Measurements from ENCODE around the gene NOL4L.

GRCh38 chr20:32539026-32539816, 45.9 kb downstream of the NOL4L start:
- no peak for TF ChIP-seq CTCF (optimal IDR thresholded peaks at IDR 0.05 in 1 of 3, IDR thresholded peaks at IDR 0.05 in 1 of 3, conservative IDR thresholded peaks at IDR 0.05 in 1 of 3; ENCODE audit: extremely low read depth in 1 of 3, insufficient read depth in 2 of 3, low read length in 3 of 3)
- no peak for TF ChIP-seq EZH2 (IDR thresholded peaks at IDR 0.05; ENCODE audit: low read length)

Data from keratinocyte (primary cell).